HG03460 (cell line): ENCODE measurements around the gene DNAAF1.
A peak's percentile ranks its signal among the peaks of the same experiment; 100 is the strongest.
"Not testable (repeated sequence)": the region's sequence is repeated elsewhere in the genome, so short reads cannot be mapped to it uniquely, and the experiment has no call there.

Experiments
- ATAC-seq: cut with Tn5 transposase; IDR thresholded peaks from one replicate; pipeline ENCODE4 v1.9.1; 2021; ENCODE audit not compliant: unreplicated experiment

Gene DNAAF1

GRCh38 chr16:84144859-84145639 is at the start of gene DNAAF1, which contains the start of gene HSDL1:
Gene DNAAF1 (plus strand): TSS chr16:84145308. CDS start chr16:84145441, 133 bp downstream.
Gene HSDL1 (minus strand): TSS chr16:84145177. CDS start chr16:84131321, 13,856 bp downstream.
- ATAC-seq, result peak; percentile 75

- no peak for ATAC-seq
Measured at GRCh38 chr16:84095466-84095865, 49.6 kb upstream of the DNAAF1 start.

- ATAC-seq, result no peak
Measured at GRCh38 chr16:84096447-84097005, 48.6 kb upstream of the DNAAF1 start.

- no peak for ATAC-seq
Measured at GRCh38 chr16:84098939-84099338, 46.2 kb upstream of the DNAAF1 start.

GRCh38 chr16:84103678-84104077 is 41.4 kb upstream of the DNAAF1 start:
- ATAC-seq, result no peak

- no peak for ATAC-seq
Measured at GRCh38 chr16:84104231-84104630, 40.9 kb upstream of the DNAAF1 start.

GRCh38 chr16:84105301-84105815 is 39.8 kb upstream of the DNAAF1 start:
- ATAC-seq, result no peak

- no peak for ATAC-seq
Measured at GRCh38 chr16:84105948-84106740, 39.0 kb upstream of the DNAAF1 start.

- ATAC-seq, result no peak
Measured at GRCh38 chr16:84107921-84108320, 37.2 kb upstream of the DNAAF1 start.

GRCh38 chr16:84109598-84110335 is 35.3 kb upstream of the DNAAF1 start:
- no peak for ATAC-seq

- no peak for ATAC-seq
Measured at GRCh38 chr16:84110527-84110926, 34.6 kb upstream of the DNAAF1 start.

GRCh38 chr16:84111525-84111924 is 33.6 kb upstream of the DNAAF1 start:
- ATAC-seq, result no peak

- ATAC-seq, result not testable (repeated sequence)
Measured at GRCh38 chr16:84111949-84112348, 33.2 kb upstream of the DNAAF1 start.

GRCh38 chr16:84115919-84116719 is 29.0 kb upstream of the DNAAF1 start:
- peak; percentile 38 for ATAC-seq

- ATAC-seq, result peak; percentile 88
Measured at GRCh38 chr16:84116720-84117493, 28.2 kb upstream of the DNAAF1 start, which contains the start of gene MBTPS1. Gene MBTPS1 (minus strand): TSS chr16:84116942. CDS start chr16:84101783, 15,159 bp downstream.

GRCh38 chr16:84117494-84117843 is 27.6 kb upstream of the DNAAF1 start:
- peak; percentile 8 for ATAC-seq

GRCh38 chr16:84118315-84118714 is 26.8 kb upstream of the DNAAF1 start:
- ATAC-seq, result not testable (repeated sequence)

GRCh38 chr16:84119368-84119767 is 25.7 kb upstream of the DNAAF1 start:
- no peak for ATAC-seq

- ATAC-seq, result no peak
Measured at GRCh38 chr16:84120023-84120422, 25.1 kb upstream of the DNAAF1 start.
